ENCODE measurements around the gene MAP4K4.

- TF ChIP-seq CTCF (IDR thresholded peaks at IDR 0.05) (no peak), POLR2A (IDR thresholded peaks at IDR 0.05) (no peak)
Measured at GRCh38 chr2:101743288-101743687, 45.8 kb downstream of the MAP4K4 start.

Data from adrenal gland (tissue), 5 donors.